Activated CD4-positive, alpha-beta T cell treated with anti-CD3 and anti-CD28 coated beads for 24 hours (primary cell): ENCODE data around the gene STON2.

Experiments used
- DNase-seq, 2 donors: peaks; one replicate each; pipeline ENCODE4 v3.0.0-alpha.2; 2020; ENCODE audit warnings: low read depth in 2 of 2

The STON2 gene

DNA sequence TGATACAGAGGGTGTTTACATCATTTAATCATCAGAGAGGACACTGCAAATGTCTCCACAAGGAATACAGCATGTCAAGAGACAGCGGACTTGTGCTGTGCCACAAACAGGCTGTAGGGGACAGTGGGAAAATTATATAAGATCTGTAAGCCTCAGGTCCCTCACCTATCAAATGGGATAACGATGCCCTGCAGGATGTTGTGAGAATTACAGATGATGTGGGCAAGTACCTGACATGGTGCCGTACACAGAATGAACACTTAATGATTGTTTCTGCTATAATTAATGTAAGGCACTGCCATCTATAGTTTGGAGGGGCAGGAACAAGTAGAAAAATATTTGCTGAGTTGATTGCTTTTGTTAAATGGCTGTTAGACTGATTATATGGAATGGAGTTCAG is 97.5 kb downstream of the STON2 start:
- no peak for DNase-seq

DNA sequence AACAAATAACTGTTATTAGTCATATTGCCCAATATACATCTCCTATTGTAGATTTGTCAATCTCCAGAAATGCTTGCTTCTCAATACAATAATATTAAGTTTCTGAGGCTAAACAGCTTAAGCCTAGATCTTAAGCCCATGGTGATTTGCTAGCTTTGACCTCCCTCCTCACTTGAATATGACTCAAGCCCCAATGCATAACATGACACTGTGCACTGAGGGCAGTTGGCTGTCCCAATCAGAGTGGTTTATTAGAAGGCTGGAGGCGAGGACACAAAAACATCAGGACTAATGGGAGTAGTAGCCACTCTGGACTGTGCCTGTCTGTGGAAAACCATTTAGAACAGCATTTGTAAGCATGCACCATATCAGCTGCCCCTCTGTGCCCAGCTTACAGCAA is 98.3 kb downstream of the STON2 start:
- no peak for DNase-seq

DNA sequence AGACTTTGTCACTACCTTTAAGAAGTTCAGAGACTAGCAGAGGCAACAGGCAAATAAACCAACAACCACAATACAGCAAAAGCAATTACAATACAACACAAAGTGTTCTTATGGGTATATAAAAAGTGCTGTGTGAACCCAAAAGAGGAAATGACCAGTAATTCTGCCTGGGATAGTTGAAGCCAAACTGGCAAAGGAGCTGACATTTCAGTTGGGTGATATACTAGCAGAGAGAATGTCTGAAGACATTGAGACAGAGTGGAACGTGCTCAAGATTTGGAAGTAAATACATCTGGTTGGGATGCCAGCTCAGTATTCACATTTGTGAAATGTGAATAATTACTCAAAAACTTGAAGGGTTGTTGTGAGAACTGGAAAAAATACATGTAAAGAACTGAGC is 98.8 kb downstream of the STON2 start:
- no peak for DNase-seq

DNA sequence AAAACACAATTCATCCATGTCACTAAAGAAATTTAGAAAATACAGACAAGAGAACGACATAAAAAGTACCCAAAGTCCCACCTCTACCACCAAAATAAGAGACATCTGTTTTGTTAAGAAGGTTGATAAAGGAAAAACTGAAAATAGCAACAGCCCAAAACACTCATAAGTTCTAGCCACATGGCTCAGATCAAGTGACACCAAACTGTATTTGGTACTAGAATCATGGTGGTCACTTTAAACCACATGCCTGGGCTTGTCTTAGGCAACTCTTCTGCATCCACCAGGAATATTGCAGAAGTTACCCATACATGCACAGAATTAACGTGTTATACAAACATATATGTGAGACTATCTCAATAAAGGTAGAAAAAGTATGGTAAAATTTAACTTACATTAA is 101.2 kb downstream of the STON2 start:
- DNase-seq = no peak

DNA sequence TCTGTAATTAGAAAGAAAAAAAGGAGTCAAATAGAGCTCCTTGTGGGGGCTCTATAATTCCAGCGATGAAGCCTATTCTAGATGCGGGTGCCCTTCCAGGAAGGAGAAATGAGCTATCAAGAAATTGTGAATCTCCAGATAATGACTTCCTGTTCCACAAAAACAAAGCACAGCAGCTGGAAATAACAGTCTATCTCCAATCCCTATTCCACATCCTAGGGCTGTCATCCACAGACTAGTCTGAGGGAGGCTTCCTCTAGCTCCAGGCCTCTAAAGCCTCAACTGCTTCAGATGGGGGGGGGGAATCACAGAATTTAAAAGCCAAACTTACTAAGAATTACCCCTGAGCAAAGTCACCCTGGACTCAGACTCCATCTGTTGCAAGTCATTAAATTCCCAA is 102.0 kb downstream of the STON2 start:
- DNase-seq = no peak

DNA sequence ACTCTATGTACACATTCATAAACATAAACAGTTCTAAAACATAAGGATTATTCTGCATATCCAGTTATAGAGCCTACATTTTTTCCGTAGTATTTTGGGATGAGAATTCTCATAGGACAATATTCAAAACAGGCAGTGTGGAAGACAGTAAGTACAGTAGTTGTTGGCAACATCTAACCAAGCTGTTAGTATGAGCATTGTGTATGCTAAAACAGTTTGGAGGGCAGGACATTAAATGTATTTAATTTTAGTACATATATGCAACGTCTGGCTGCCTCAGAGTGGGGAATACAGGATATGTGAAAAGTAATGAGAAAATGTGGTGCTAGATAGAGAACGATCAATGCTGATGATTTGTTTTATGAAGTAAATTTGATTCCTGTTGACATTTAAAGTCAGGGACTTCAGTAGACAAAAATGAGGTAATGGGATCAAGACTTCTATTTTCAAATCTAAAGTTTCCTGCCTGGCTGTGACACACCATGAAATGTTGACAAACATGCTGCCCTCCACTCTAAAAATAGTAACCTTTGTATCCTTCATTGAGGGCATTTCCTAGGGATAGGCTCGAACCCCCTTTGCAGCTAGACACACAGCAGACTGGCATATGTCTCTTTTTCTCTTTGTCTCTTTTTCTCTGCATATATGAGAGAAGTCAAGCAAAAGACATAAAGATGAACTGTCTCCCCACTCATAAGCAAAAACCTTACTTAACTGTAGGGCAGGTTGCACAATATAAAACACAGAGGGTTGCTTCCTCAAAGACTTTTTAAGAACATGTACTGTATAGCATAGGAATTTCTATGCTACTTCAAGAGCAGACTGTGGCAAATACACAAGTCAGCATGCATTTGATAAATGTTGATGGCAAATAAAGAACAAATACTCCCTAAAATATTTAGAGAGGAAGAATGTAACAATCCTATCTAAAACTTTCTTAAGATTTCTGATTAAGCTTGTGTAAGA is 103.9 kb downstream of the STON2 start:
- DNase-seq = no peak

DNA sequence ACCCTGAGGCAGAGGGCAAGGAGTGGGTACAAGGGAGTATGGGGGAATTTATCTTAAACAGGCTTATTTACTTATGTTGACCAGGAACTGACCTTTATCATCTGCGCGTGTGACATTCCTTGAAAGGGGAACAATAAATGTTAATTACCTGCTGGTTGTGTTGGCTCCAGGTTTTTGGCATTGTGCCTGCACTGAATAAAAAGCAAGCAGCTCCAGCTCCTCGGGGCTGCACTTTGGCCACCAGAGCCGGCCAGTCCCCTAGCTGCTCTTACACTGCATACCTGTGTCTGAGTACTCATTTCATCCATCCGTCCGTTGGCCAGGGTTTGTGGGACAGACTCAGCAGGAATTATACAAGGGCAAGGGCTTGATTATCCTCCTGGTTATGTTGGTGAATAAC is 110.6 kb downstream of the STON2 start:
- no peak for DNase-seq

DNA sequence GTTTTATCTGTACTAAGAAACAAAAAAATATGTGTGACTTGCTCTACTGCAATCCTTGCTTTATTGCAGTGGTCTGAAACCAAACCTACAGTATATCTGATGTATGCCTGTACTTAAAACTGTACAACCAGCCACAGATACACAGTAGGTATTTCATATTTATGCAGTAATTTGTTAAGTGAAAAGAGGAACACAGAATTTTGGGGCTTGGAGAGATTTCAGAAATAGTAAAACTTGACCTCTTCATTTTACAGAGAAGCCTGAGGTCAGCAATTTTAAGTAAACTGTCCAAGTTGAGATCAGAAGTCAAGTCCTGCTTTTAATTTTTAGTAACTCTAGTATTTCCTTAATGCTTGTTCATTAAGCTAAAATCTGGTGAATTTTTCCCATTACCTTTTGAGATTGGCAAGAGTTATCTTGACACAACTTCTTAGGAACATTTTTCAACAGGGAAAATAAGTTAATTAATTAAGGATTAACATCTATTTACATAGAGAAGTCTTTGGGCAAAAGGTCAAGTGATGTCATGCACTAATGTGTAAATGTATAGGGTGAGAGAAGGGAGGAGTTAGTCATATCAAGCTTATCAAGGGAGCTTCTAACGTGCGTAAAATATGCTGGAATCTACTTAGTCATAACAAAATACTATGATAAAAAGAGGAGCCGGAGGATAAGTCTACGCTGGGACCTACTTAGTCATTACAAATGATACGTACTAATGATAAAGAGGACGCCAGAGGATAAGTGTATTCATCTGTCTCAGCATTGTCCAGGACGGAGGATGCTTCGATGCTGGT is 113.4 kb downstream of the STON2 start:
- no peak for DNase-seq

DNA sequence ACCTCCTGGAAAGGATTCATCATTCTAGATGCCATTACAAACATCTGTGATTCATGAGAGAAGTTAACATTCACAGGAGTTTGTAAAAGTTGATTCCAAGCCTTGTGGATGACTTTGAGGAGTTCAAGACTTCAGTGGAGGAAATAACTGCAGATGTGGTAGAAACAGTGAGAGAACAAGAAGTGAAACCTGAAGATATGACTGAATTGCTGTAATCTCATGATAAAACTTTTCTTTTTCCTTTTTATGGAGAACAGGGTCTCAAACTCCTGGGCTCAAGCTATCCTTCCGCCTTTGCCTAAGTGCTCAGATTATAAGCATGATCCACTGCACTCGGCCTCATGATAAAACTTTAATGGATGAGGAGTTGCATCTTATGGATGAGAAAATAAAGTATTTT is 114.9 kb downstream of the STON2 start:
- DNase-seq = no peak

DNA sequence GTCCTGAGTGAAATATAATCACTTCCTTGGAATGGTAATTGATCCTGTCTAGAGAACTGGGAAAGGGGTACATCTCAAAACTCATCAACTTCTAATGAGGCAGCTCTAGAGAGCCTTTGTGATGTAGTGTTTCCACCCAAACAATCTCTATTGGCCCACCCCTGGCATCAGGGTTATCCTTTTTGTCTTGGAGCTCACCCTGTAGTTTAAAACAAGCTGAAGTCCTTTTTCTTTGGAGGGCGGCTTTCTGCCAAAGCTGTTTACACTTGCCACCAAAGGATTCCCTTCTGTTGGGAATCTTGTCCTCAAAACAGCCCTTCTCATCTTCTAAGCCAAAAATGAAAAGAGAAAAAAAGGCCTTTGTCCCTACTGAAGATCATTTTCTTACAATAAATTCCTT is 118.8 kb downstream of the STON2 start:
- no peak for DNase-seq

DNA sequence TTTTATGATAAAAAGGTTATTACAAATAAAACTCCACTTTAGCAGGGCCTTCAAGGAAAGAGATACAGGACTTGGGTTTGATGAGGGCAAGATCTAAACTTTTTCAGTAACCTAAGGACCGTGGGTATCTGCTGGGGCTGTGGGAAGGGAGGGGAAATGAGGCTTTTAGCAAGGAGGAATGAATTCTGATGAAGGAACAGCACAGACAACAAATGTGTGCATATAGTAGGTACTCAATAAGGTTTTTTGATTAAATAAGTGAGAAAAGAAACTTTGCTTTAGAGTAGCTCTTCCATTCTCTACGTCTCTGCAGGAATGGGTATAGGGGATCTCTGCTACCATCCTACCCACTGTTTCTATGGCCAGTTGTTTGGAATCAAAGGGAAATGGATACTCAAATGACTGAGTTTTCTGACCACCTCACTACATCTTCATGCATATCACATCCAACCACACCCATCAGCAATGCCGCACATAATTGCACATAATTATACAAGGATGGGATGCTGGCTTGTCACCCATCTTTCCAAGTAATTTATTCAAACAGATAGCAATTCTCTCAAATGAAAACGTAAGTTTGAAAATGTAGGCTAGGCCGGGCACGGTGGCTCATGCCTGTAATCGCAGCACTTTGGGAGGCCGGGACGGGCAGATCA is 119.9 kb downstream of the STON2 start:
- DNase-seq = no peak

DNA sequence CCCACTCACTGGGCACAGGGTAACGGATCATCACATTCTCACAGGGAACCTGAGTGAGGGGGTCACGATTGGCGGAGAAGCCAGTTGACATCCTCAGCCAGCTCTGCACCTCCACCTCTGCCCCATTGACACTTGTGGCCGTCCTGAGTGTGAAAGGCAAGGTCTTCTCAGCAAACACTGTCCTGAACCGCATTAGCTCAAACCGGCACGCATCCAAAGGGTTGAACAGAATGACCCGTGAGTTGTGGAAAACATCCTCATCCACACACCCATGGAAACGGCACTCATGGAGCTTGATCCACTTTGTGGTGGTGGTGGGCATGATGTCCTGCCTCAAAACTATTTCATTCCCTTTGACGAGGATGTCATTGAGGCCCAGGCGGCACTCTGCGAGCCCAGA is 123.0 kb downstream of the STON2 start:
- no peak for DNase-seq

DNA sequence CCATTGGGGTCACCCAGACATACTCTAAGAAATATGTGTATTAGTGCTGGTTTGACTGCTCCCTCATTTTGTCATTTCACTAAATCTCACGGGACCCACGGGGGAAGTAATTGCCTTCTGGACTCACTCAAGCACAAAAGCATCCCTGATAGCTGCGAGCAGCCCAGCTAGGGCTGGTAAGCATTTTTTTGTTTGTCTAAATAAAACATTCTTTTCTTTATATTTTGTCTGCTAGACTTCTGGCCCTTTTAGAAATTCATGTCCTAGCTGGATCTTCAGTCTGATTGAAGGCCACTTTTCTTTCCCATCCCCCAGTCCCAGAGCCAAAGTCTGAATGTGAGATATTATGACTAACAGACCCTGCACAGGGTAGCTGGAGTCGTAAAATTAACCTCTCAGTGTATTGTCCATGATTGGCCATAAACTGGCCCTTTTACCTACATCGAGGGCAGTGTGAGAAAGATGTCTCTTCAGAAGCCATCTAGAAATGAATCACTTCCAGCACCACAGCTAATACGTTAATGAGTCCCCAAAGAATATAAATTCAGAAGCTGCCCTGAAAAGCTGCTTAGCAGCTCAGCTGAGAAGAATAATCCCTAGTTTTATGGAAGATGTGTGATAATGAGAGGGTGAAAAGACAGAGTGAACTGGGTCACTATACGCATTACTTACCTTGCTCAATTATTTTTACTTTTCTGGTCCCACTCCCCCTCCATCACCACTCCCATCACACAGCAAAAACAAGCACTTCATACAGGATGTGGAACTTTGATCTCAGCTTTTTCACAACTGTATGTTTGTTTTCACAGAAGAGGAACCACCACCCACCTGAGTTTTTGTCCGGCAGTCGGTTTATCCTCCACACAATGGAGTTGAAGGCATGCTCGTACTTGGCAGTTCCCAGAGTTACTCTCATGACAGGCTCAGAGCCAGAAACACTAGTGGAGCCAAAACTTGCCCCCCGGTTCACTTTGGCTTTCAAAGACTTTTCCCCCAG is 123.8 kb downstream of the STON2 start:
- no peak for DNase-seq

DNA sequence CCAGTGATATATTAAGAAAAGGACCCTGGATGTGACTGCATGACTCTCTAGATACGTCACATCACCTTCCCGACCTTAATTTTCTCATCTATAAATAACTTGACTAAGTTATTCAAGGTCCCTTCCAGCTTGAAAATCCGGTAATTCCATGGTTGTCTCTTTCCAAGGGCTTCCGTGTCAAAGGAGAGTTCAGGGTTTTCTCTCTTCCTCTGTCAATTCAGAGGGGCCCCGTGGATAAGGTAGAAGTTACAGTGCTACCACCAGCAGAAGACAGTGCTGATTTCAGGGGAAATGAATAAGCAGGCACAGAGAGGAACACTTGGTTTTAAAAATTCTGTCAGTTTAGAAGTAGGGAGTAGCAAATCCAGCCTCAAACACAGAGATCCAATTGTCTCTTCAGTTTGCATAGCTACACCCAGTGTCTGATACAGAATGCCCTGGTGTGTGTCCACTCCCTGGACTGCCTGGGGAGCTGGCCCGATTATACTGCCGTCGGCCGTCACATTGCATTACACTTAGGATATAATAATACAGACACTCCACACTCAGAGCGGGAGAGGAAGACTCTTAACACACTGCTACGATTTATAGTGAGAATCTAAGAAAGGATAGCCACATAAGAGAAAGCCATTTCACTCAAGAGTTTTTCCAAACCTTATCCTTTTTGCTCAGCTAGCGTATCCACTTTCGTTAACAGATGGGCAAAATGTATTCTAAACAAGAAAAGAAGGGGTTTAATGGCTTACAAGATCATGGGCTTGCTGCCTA is 124.6 kb downstream of the STON2 start:
- no peak for DNase-seq

DNA sequence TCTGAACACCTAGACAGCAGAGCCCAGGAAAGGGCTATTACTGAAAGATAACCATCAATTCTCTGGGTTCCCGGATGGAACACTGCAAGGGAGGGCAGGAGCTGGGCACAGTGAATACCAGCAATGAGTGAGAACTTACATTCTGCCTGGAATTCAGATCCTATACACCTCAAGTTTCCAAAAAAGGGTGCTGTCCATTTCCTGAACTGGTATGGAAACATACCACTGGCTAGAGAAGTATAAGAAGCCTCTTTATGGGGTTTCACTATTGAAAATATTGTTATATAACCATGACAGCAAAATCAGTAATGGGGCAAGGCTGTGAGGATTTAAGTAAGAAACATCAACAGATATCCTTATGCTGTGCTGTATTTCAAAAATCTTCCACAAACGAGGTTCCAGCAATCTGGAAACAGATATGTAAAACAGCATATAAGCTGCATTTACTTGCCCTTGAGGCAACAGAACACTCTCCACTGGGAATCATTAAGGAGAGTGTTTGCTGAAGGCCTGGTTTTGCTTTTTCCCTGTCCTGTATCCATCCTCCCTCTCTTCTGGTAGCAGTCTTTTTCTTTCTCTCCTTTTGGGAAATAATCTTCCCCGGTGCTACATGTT is 126.1 kb downstream of the STON2 start:
- no peak for DNase-seq

DNA sequence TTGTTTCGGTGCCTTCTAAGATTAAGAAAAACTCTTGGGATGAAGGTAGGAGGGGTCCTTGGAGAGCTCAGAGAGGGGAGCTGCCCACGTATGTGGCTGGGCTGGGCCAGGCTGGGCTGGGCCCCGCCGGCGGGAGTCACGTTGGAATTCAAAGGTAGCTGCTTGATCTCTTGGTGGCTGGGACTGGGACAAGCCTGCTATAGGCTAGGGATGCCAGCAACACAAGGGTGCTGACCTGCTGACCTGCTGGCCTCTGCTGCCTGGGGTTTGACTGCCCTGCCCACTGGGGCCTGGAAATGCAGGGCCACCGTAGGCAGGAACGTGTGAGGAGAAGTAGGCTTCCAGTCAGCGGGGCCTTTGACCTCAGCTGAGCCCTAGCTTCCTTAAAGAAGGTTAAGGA is 126.6 kb downstream of the STON2 start:
- DNase-seq = no peak

DNA sequence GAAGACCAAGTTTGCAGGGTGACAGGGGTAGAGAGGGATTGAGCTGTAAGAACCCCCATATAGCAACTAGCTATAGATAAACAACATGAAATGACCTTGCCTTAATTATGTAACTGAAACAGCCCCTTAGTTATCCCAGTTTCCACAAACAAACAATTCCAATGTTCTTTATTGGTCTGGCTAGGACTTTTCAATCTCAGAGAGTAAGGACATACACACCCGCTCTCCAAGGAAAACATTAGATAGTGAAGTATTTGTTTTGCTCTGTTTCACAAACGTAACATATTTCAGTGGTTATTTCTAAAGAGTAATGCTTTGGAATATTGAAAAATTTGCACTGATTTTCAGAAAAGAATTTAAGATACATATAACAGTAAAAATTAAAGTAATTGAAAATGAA is 127.8 kb downstream of the STON2 start:
- DNase-seq = no peak

DNA sequence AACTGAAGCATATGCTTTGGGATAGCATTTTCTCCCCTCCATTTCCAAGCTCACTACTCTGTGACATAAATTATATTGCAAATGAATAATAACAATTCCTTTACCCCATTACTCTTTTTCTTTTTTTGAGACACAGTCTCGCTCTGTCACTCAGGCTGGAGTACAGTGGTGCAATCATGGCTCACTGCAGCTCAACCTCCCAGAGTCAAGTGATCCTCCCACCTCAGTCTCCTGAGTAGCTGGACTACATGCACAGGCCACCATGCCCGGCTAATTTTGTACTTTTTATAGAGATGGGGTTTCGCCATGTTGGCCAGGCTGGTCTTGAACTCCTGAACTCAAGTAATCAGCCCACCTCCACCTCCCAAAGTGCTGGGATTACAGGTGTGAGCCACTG is 130.1 kb downstream of the STON2 start:
- no peak for DNase-seq

DNA sequence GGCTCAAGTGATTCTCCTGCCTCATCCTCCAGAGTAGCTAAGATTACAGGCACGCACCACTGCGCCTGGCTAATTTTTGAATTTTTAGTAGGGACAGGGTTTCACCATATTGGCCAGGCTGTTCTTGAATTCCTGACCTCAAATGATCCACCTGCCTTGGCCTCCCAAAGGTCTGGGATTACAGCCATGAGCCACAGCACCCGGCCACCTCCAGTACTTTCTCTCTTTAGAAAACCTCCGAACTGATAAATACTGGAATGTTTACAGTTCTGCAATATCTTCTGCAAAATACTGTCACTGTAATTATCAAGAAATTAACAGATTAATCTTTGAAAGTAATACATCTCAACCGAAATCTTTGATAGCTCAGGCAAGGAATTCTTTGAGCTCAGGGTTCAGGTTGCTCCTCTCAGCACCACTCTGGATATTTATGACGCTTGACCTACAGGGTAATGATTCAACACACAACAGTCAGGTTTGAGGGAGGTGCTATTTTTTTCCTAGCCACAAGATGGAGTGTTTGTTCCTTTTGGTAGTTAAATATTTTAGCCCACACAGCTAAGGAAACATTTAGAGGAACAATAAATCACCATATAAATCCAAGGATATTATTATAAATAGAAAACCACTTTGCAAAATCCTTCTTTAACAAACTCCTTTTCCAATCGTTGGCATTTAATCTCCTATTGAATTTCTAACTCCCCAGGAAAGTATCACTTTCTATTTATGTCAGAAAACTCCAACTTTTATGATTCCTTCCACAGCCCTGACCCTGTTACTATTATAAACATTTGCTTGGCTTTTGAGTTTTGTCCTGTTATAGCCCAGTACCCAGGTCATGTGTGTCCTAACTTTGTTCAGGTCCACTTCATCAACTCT is 130.8 kb downstream of the STON2 start:
- no peak for DNase-seq
